K562 (cell line): ENCODE results near the gene SOBP. TPM values are rescaled to one million over a fixed set of nuclear protein-coding genes. Genes with fewer than 3 reads are reported as not detected.

Source experiments
- CTCFL ChIP-seq: IDR thresholded peaks from 2 replicates; pipeline ENCODE4 v1.6.1; 2011; ENCODE audit warnings: borderline replicate concordance, low read depth, mild to moderate bottlenecking, moderate library complexity, low read length; ENCODE audit not compliant: insufficient read depth, poor library complexity, severe bottlenecking
- CXXC5 ChIP-seq: fragments of 250-450 bp; sonication (Bioruptor Pico); IDR thresholded peaks from 2 replicates; pipeline ENCODE4 v1.8.0; 2022; ENCODE audit warnings: inconsistent platforms, mild to moderate bottlenecking, moderate library complexity
- MEIS2 ChIP-seq: fragments of 450-650 bp; IDR thresholded peaks from 2 replicates; pipeline ENCODE4 v1.6.1; 2014; ENCODE audit warnings: mild to moderate bottlenecking; ENCODE audit not compliant: partially characterized antibody
- NFRKB ChIP-seq: fragments of 450-650 bp; IDR thresholded peaks from 2 replicates; pipeline ENCODE4 v1.6.1; 2016; ENCODE audit warnings: low read depth
- SNRNP70 ChIP-seq: fragments of 200-400 bp; formaldehyde crosslinking; optimal IDR thresholded peaks from 2 replicates; pipeline ENCODE3; 2017; ENCODE audit warnings: low read depth, low read length
- VEZF1 ChIP-seq: fragments of 200-800 bp; sonication (Bioruptor generic); IDR thresholded peaks from 2 replicates; pipeline ENCODE4 v1.6.1; 2017; ENCODE audit warnings: missing genetic modification characterization, missing compliant biosample characterization
- polyA plus RNA-seq, 8 experiments: library from polyadenylated mRNA; depleted of rRNA in 4 of 8; stranded (reverse) in 5 of 8; unstranded in 3 of 8; fragments of >200 nt; fragmentation: Nextera tagmentation in 2 of 8; fragmentation: Illumina TruSeq in 1 of 8; extraction: Ambion mirVana in 2 of 8; extraction: Trizol in 1 of 8; gene quantifications; 2 replicates each; pipeline versions ENCODE4 v1.2.1 to v1.2.3, GENCODE V29; 2011 to 2014; ENCODE audit warnings: inconsistent platforms in 1 of 8, missing spikeins in 1 of 8
- total RNA-seq, 7 experiments: library from RNA; depleted of rRNA in 6 of 7; stranded (reverse); fragments of >200 nt in 6 of 7; fragmentation: Illumina TruSeq in 2 of 7; extraction: Trizol in 2 of 7; gene quantifications; 2 replicates each; pipeline versions ENCODE4 v1.2.1 to v1.2.3, GENCODE V29; 2011 to 2021; ENCODE audit warnings: low replicate concordance in 1 of 7

The SOBP gene
- total and polyA plus RNA-seq, 9 of the 15 experiments (the other 6 are each of a cell fraction or from before 2014, with no cell fraction given), result 0.16 TPM; not detected in 8

- TF ChIP-seq VEZF1 (CRISPR knock-in tag), result peak; percentile 52; the same call in 1 of the 2 replicates
- TF ChIP-seq NFRKB, result peak; percentile 83
- no peak for TF ChIP-seq SNRNP70
- TF ChIP-seq CTCFL, result no peak
- peak; percentile 40 for TF ChIP-seq MEIS2
- peak; percentile 49 for TF ChIP-seq CXXC5
- TF ChIP-seq, all 486 proteins: peak for 145
Observed at GRCh38 chr6:107459283-107460082, 30.4 kb upstream of the SOBP start, which contains the start of gene PDSS2 (continued).
